Activated CD4-positive, alpha-beta T cell treated with anti-CD3 and anti-CD28 coated beads for 4 hours (primary cell): ENCODE measurements around the gene GIPC2.
"Not testable (repeated sequence)": the region's sequence is repeated elsewhere in the genome, so short reads cannot be mapped to it uniquely, and the experiment has no call there.

Experiments
- DNase-seq, 2 donors: peaks; one replicate each; pipeline ENCODE4 v3.0.0-alpha.2; 2020

GIPC2 gene

GRCh38 chr1:78038071-78038470, 7.7 kb upstream of the GIPC2 start:
- no peak for DNase-seq

DNA sequence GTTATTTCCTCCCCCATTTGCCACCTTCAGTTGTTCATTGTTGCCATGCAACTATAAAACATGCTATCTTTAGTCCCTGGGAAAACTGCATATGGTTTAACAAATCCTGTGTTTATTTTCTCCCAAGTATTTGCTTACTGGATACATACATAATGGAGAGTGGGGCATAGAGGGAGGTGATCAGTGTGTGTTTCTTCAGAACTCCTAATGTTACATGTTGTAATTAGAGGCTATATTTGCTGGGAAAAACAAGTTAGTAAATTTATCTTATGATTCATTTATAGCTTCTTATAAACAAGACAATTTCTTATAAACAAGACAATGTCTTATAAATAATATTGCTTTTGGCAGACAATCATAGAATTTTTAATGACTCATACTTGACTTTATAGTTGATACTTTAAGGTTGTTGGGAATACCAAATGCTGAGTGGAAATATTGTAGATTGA, 7.3 kb upstream of the GIPC2 start:
- no peak for DNase-seq

GRCh38 chr1:78040484-78041089, 5.2 kb upstream of the GIPC2 start:
- DNase-seq, result no peak

DNA sequence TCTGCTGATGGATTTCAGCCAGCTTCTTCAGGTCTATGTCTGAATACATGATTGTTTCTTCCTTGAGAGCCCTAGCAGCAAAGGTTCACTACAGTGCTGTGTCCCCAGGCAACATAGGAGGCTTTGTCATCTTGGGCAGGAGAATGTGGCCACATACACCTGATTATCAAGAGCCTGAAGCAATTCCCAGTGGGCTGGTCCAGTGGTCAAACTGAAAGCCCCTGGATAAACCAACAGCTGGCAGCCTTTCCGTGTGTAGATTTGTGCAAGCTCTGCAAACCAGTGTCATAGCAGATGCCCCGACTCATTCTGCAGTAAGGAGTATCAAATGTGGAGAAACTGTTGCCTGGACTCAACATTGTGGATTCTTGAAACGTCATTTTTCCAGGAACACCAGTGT, 2.3 kb upstream of the GIPC2 start:
- no peak for DNase-seq

- no peak for DNase-seq
Measured at GRCh38 chr1:78044796-78045562, 787 bp upstream of the GIPC2 start.

GRCh38 chr1:78045563-78045925, 222 bp upstream of the GIPC2 start:
- DNase-seq, result no peak

- no peak for DNase-seq
Measured at GRCh38 chr1:78047106-78047505, 1.3 kb downstream of the GIPC2 start.

- DNase-seq, result no peak
Measured at GRCh38 chr1:78047631-78048030, 1.9 kb downstream of the GIPC2 start.

DNA sequence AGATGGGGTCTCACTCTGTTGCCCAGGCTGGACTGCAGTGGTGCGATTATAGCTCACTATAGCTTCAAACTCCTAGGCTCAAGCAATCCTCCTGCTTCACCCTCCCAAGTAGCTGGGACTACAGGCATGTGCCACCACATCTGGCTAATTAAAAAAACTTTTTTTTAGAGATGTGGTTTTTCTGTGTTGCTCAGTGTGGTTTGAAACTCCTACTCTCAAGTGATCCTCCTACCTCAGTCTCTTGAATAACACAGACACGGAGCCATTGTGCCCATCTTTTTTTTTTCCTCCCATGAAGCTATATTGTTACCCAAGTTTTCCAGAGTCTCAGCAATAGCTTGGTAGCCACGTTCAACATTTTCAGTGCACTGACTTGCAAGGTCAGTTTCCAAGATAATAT, 2.7 kb downstream of the GIPC2 start:
- no peak for DNase-seq

DNA sequence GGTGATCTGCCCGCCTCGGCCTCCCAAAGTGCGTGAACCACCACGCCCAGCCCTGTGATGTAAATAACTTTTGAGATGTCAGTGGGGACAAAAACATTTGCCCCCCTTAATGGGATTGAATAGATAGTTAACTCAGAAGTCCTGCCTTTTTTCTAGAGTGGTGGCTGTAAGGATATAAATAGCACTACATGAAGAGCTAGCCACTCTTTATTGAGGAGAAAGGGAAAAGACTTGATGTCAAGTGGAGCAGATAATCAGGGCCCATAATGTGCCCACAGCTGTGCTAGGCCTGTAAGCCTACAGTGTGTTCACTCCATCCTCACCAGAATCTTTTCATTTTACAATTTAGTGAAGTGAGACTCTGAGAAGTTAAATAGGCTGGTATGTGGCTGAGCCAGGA, 3.6 kb downstream of the GIPC2 start:
- no peak for DNase-seq

DNA sequence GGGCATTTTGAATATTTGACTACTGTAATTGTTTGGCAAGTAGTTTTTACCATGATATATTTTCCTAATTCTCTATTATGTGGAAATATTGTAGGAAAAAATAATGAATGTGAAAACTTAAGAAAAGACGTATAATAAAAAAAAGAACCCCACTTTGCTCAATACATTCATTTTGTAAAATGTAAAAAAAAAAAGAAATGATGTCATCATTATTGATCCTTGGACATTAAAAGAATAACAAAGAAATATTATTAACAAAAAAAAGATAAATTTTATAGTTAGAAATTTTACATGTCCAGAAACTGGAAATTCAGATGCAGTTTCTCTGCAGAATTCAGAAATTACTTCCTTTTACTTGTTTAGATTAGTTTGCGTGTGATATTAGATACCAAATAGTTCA, 5.2 kb downstream of the GIPC2 start:
- DNase-seq, result no peak

GRCh38 chr1:78052685-78053405, 7.1 kb downstream of the GIPC2 start:
- no peak for DNase-seq

- no peak for DNase-seq
Measured at GRCh38 chr1:78053498-78053897, 7.7 kb downstream of the GIPC2 start.

- DNase-seq, result no peak
Measured at GRCh38 chr1:78054559-78054958, 8.8 kb downstream of the GIPC2 start.

DNA sequence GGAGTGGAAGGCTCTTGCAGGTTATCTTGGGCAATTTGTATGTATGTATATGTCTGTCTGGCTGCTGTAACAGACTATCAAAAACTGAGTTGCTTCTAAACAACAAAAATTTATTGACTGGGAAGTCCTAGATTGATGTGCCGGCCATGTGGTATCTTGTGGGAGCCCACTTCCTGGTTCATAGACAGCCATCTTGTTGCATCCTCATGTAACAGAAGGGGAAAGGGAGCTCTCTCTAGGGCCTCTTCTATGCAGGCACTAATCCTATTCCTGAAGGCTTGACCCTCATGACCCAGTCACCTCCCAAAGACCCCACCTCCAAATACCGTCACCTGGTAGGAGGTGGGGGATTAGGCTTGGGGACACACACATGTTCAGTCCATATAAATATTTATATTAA, 9.2 kb downstream of the GIPC2 start:
- DNase-seq, result no peak

DNA sequence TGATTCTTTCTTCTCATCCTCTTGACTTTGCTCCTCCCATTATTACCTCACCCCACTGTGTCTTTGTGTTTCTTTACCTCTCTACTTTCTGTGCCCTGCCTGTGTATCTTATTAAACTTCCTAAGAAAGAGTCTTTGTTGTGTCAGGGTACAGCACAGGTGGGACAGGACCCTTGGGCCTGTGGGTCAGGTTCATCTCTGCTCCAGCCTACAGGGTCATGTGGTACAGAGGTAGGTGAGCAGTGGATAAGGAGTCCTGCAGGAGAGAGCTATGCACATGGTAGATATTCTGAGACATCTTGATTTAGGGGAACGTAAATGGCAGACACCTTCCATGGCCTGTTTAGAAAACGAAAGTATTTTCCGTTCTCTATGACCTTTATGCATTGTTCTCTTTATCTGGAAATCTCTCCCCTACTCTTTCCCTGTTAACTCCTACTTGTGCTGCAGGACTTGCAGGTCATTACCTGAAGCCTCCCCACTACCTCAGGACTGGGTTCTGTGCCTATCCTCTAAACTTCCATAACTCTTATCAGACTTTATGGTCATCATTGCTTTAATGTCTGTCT, 9.9 kb downstream of the GIPC2 start:
- no peak for DNase-seq

- no peak for DNase-seq
Measured at GRCh38 chr1:78058670-78059069, 12.9 kb downstream of the GIPC2 start.

DNA sequence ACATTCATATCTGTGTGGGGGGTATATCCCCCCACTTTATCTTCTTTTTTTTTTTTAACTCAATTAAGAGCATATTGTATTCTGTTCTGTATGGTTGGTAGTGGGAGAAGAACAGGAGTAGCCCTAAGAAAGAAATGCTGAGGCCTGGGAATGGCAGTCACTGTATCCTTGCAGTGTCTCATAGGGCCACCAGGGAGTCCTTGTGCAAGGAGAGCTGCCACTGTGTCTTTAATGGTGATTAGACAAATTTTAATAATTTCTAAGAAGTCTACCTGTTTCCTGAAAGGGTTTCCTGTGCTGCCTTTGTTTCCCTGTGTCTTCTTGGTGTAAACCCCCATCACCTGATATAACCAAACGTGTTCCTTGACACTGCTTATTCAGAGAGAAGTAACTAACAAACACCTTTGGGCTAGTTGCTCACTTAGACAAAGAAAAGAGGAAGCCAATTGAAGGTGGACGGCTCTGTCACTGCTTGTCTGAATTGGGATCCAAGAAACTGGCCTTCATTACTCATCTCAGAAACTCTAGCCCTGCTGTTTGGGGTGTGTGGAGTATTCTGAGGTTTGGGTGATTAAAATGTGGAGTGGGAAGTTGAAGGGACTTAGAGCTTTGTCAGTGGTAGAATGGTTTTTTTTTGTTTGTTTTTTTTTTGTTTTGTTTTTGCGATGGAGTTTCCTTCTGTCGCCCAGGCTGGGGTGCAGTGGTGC, 15.2 kb downstream of the GIPC2 start:
- no peak for DNase-seq

GRCh38 chr1:78061825-78062523, 16.2 kb downstream of the GIPC2 start:
- no peak for DNase-seq

DNA sequence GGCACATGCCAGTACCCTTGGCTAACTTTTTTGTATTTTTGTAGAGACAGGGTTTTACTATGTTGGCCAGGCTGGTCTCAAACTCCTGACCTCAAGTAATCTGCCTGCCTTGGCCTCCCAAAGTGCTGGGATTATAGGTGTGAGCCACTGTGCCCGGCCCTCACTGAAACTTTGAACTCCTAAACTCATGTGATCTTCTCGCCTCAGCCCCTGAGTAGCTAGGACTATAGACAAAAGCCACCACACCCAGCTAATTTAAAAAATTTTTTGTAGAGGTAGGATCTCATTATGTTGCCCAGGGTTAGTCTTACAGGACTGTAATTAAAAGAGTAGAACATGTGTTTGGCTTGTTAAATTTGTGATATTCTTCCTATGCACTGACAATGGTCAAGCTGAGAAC, 19.1 kb downstream of the GIPC2 start:
- not testable (repeated sequence) for DNase-seq

DNA sequence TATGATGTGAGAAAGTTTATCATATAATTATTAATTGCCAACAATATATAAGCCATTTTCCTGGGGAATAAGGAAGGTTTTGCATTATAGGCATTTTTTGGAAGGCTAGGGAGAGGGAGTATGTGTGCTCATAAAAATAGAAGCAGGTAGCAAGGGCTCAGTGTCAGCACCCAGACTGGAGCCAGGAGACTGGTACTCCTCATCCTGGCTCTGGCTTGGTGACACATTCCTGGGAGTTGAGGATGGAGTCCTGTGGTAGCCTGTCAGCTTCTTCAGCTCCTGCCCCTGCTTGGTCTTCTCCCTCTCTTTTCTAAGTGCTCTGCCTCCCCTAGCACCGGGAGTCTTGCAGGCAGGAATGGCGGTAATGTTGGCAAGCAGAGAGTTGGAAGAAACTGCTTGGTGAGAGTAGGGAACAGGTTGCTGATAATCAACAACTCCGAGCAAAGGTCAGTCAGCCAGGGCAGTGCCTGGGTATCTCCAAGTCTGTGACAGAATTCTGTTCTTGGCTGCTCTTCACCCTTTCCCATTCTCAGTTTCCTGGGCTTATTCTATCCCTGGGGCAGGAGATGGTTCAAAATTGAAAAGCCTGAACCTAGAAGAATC, 23.0 kb downstream of the GIPC2 start:
- DNase-seq, result no peak

DNA sequence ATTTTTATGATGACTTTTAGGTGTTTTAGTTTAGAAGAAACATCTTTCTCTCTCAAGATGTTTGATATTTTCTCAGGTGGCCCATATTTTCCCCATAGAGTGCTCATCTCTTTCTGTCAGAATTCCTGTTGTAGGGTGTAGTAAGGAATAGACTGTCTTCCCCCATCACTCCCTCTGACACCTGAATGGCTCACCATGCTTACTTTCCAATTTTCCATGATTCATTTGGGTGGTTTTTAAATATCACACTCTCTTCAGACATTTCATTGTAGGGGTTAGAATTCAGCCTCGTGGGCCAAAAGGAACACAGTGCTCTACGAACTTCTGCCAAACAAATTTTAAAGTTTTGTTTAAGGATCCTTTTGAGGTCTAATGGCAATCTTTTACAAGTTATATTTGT, 24.0 kb downstream of the GIPC2 start:
- DNase-seq, result no peak
